GM10266 (cell line): Measurements from ENCODE around the gene KCNH1.

ENCODE experiments used
- DNase-seq: peaks from one replicate; pipeline ENCODE4 v3.0.0; 2012; ENCODE audit errors: extremely low spot score
- TF ChIP-seq, protein P1 (sequence below): IDR thresholded peaks from 2 replicates; pipeline ENCODE4 v1.5.1; 2012; ENCODE audit warnings: mild to moderate bottlenecking, low read depth; ENCODE audit not compliant: control insufficient read depth, insufficient read depth; ENCODE audit errors: missing control alignments

The KCNH1 gene

DNA sequence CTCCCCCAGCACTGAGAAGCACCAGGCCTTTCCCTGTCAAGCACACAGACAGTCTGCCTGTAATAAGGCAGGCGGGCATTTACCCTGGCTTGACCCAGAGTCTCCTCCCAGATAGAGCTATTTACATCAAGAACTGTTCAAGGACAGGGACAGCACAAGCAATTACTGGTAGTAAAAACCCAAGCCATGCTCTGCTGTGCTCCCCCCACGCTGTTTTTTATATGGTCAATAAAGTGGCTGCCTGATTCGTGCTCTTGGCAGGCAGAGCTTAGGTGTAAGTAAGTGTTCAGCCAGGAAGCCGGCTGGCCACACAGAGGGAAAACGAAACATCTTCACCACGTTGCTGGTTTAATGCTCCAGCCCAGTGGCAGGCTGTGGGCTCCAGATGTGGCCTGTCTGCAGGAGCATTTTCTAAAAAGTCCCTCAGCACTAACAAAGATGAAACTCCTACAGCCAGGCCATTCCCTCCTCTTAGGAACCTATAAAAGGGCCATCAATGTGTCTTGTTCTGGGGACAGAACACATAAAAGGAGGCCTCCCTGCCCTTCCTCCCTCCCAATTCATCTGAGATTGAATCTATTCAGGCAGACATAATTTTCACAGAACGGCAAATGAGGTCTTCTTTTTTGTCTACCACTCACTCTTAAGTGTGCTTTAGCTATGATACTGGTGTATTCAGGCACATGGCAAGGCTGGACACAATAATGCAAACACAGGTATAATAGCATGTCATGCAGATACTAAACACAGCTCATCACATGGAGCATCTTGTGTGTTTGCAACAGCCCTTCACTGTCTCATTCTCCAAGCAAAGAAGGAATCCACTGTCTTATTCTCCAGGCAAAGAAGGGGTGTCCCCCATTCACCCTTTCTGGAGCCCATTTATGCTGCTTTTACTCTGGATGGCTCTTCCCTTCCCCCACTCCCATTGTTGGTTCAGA, 426.4 kb downstream of the KCNH1 start:
- DNase-seq, result no peak
- TF ChIP-seq, protein P1, sequence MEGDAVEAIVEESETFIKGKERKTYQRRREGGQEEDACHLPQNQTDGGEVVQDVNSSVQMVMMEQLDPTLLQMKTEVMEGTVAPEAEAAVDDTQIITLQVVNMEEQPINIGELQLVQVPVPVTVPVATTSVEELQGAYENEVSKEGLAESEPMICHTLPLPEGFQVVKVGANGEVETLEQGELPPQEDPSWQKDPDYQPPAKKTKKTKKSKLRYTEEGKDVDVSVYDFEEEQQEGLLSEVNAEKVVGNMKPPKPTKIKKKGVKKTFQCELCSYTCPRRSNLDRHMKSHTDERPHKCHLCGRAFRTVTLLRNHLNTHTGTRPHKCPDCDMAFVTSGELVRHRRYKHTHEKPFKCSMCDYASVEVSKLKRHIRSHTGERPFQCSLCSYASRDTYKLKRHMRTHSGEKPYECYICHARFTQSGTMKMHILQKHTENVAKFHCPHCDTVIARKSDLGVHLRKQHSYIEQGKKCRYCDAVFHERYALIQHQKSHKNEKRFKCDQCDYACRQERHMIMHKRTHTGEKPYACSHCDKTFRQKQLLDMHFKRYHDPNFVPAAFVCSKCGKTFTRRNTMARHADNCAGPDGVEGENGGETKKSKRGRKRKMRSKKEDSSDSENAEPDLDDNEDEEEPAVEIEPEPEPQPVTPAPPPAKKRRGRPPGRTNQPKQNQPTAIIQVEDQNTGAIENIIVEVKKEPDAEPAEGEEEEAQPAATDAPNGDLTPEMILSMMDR, result no peak

DNA sequence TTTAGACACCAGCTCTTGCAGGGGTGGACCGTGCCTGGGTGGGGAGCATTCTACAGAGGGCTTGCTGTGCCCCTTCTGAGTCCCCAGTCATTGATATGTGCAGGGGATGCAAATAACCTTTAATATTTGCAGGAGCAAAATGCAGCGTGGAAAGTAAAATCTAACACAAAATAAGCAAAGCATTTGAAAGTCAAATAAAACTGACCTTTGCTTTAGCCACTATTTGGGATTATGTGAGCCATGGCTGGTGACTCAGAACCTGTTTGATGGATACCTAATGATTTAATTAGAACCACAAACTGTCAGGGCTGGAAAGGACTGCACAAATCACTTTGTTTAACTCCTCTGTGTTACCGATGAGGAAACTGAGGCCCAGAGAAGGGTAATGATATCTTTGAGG, 427.7 kb downstream of the KCNH1 start:
- no peak for DNase-seq
- TF ChIP-seq, protein P1, result no peak

DNA sequence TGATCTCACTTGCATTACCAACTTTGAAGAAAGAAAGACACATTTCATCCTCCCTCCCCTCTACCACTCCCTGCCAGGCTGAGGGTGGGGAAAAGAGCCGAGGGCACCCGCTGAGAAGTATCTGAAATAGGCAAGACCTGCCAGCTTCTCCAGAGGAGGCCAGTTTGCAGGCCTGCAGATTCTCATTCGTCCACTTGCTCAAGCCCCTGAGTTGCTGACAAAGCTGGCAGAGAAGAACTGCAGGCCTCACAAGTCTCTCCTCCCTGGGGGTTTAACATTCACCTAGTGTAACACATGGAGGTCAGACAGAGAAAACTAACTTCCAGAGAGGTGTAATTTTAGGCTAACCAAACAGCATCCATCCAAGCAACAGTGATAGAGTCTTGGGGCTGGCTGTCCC, 428.9 kb downstream of the KCNH1 start:
- DNase-seq, result no peak
- TF ChIP-seq, protein P1, result no peak

DNA sequence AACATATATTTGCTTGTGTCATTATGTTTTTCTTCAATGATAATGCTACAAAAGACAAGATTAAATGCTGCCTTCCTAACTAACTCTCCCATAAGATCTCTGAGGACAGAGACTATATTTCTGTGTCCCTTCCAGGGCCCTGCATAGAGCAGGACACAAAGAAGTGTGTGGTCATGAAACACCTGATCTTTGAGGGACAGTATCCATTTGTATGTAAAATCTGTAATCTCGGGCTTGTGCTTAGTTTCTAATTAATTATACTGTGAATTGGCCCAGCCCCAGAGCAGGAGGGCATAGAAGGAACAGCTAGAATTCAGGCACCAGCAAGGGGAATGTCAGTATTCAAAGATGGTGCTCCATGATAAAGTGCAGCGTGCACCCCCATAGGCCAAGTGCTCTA, 430.4 kb downstream of the KCNH1 start:
- no peak for DNase-seq
- TF ChIP-seq, protein P1, result no peak

DNA sequence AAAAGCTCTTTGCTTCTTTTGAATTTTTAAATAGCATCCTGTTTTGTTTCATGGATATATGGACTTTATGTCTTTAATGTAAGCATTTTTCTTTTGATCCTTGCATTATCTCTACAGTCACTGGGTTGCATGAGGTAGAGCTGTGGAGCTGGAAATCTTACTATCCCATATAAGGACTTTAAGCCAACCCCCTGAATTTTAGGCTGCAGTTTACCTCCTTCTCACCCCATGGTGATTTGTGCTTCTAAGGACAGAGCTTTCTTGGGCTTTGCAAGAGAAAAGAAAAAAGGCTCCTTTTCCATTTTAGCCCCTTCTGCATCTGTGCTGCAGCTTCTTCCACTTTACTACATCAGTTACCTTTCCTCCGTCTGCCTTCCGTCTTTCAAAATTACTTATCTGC, 431.4 kb downstream of the KCNH1 start:
- TF ChIP-seq, protein P1, result no peak
- DNase-seq, result no peak

DNA sequence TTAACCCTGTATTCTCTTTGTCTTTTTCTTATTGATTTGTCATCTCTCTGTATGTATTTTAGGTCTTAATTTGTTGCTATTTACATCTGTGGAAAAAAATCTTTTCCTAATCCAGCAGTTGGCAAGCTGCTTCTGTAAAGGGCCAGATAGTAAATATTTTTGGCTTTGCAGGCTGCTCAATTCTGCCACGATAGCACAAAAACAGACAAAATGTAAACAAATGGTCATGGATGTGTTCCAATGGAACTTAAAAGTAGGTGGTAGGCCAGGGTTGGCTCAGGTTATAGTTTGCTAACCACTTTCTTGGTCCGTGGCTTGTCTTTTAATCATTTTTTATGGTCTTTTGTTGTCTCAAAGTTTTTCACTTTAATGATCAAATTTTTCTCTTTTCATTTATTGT, 433.4 kb downstream of the KCNH1 start:
- TF ChIP-seq, protein P1, result no peak
- no peak for DNase-seq

DNA sequence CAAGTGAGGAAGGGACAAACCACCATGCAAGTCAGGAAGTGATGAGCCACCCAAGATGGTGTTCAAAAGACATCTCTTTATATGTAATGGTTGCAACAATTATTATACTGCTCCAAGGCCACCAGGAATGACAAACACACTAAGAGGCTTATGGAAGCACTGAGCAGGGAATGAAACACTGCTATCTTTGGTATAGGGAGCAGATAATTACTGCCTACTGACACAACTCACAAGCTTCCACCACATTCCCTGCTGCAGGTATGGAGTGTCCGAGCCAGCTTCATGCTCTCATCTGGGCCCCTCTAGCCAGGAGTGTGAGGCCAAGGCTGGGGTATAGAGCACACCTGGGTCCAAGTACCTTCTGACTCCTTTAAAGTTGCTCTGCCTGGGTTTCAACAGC, 433.9 kb downstream of the KCNH1 start:
- TF ChIP-seq, protein P1, result no peak
- no peak for DNase-seq
